ENCODE data around the gene ARHGAP10.

DNA sequence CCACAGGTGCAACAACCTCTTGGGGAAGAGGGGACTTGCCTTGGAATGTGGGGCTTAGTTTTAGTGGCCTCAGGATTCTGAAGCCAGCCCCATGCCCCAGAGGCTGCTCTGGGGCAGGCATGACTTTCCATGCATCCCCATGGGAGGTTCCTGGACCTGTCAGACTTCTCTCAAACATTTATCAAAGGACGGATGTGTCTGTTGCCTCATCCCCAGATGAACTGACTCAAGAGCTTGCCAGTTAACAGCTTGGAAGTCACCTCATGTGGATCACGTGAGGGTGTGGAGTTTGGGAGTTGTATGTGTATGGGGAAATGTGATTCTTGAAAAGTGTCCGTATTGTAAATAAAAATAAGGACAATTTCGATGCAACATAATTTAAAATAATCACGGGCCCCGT is 341.5 kb downstream of the ARHGAP10 start:
- no peak for TF ChIP-seq TAF1 (IDR thresholded peaks at IDR 0.05; ENCODE audit: low read depth, low read length)
- no peak for TF ChIP-seq SPI1 (IDR thresholded peaks at IDR 0.05; ENCODE audit: low read depth, low read length)
- no peak for TF ChIP-seq POLR2A (IDR thresholded peaks at IDR 0.05; ENCODE audit: low read depth, low read length)
- no peak for TF ChIP-seq POLR2AphosphoS5 (IDR thresholded peaks at IDR 0.05; ENCODE audit: low read depth, low read length)
